CD4-positive, alpha-beta memory T cell (primary cell): ENCODE measurements around the gene WAPL. TPM values are rescaled to one million over a fixed set of nuclear protein-coding genes. Genes with fewer than 3 reads are reported as not detected.
A peak's percentile ranks its signal among the peaks of the same experiment; 100 is the strongest.

Experiments
- CTCF ChIA-PET: fragments of 350-600 bp; sonication (Branson Sonifier 250); formaldehyde crosslinking; loops from one replicate; lab custom pipeline; 2021; ENCODE audit warnings: inconsistent platforms; ENCODE audit not compliant: partially characterized antibody; lab: Charles Lee
- POLR2A ChIA-PET: fragments of 350-600 bp; sonication (Branson Sonifier 250); formaldehyde crosslinking; loops from one replicate; lab custom pipeline; 2021; ENCODE audit not compliant: partially characterized antibody; lab: Charles Lee
- DNase-seq, 5 donors: peaks; one replicate each; pipeline versions ENCODE4 v3.0.0 to v3.0.0-alpha.2; 2020 to 2022; ENCODE audit warnings: mixed read lengths in 1 of 5
- H3K27ac ChIP-seq: one replicate; pipeline ENCODE4 v1.7.0; 2013; ENCODE audit warnings: low read depth, low read length
- H3K27me3 ChIP-seq: 2 replicates; pipeline ENCODE4 v1.7.0; 2013; ENCODE audit warnings: mild to moderate bottlenecking, low read length, moderate library complexity; ENCODE audit not compliant: insufficient read depth
- H3K36me3 ChIP-seq: 2 replicates; pipeline ENCODE4 v1.7.0; 2013; ENCODE audit warnings: mild to moderate bottlenecking, low read length, moderate library complexity; ENCODE audit not compliant: insufficient read depth
- H3K4me1 ChIP-seq: 2 replicates; pipeline ENCODE4 v1.7.0; 2013; ENCODE audit warnings: mild to moderate bottlenecking, low read length, moderate library complexity; ENCODE audit not compliant: insufficient read depth
- H3K4me3 ChIP-seq, 2 donors: one replicate each; pipeline ENCODE4 v1.7.0; 2013; ENCODE audit warnings: low read length in 2 of 2, mild to moderate bottlenecking in 1 of 2
- H3K9me3 ChIP-seq, 2 donors: one replicate each; pipeline ENCODE4 v1.7.0; 2013; ENCODE audit warnings: low read length in 2 of 2, control low read depth in 1 of 2; ENCODE audit not compliant: control insufficient read depth in 1 of 2
- H3K27ac Mint-ChIP-seq, 7 donors: one replicate each; pipeline ENCODE4 v1.8.0; 2020 to 2021; ENCODE audit warnings: mixed read lengths in 7 of 7, mild to moderate bottlenecking in 6 of 7, inconsistent platforms in 3 of 7, moderate library complexity in 3 of 7
- H3K27me3 Mint-ChIP-seq, 2 donors: one replicate each; pipeline ENCODE4 v1.8.0; 2020 to 2021; ENCODE audit warnings: mixed read lengths in 2 of 2
- H3K36me3 Mint-ChIP-seq, 2 donors: one replicate each; pipeline ENCODE4 v1.8.0; 2020 to 2021; ENCODE audit warnings: mixed read lengths in 2 of 2, inconsistent platforms in 1 of 2, mild to moderate bottlenecking in 1 of 2
- H3K4me1 Mint-ChIP-seq, 4 donors: one replicate each; pipeline ENCODE4 v1.8.0; 2020 to 2021; ENCODE audit warnings: mixed read lengths in 4 of 4, mild to moderate bottlenecking in 1 of 4
- H3K4me3 Mint-ChIP-seq, 8 donors: one replicate each; pipeline ENCODE4 v1.8.0; 2020 to 2021; ENCODE audit warnings: mixed read lengths in 8 of 8, mild to moderate bottlenecking in 7 of 8, moderate library complexity in 6 of 8, inconsistent platforms in 3 of 8
- H3K9me3 Mint-ChIP-seq, 8 donors: one replicate each; pipeline ENCODE4 v1.8.0; 2020 to 2021; ENCODE audit warnings: mixed read lengths in 8 of 8, mild to moderate bottlenecking in 5 of 8, inconsistent platforms in 3 of 8, moderate library complexity in 1 of 8
- intact Hi-C: fragments of 100-400 bp; cut with micrococcal nuclease; formaldehyde crosslinking; loops from one replicate; pipeline ENCODE4 v1.15.1; 2023
- polyA plus RNA-seq, 2 donors: library from polyadenylated mRNA; unstranded; fragments of 300-500 nt; fragmentation: Illumina TruSeq; gene quantifications; one replicate each; pipeline ENCODE4 v1.2.3, GENCODE V29; 2021
- total RNA-seq, 2 experiments: library from RNA; stranded (reverse); gene quantifications; one replicate each; pipeline ENCODE4 v1.2.3, GENCODE V29; 2021

WAPL gene
- total and polyA plus RNA-seq, 4 experiments from 2014 or later, result 33.3 to 55.2 (median 48.4) TPM

DNA sequence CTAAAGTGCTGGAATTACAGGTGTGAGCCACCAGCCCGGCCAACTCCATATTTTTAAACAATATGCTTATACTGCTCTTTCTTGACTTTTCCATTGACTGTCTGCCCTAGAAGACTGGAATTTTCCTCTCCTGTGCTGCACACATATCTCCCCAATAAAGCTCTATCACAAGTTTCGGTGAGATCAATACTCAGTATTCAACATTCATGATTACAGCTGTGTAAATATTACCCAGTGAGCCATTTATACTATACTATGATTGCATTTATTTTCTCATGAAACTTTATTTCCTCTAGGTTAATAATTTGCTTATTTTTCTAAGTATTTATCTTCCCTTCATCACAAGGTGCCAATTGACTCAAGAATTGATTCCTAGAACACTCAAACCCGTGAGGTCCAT lies 106.5 kb downstream of the WAPL start:
- Mint-ChIP-seq H3K9me3 (no peaks in the 10 kb centered on the region), H3K27me3 (no peaks in the 10 kb centered on the region), H3K4me1 (peaks cover 35 to 60% (median 44%) of the 10 kb centered on the region in 4 donors), H3K4me3 (peak overlapping the region in 2 of 8 donors; percentile 45 to 49), H3K27ac (no peak overlapping the region), H3K36me3 (no peaks in the 10 kb centered on the region)
- CTCF ChIA-PET, result interaction anchor here (3.6 kb wide), 1 partner anchor 14 kb away, joined by 30 read pairs; no protein-coding TSS in a partner anchor
- Histone ChIP-seq H3K4me1 (peaks cover 51% of the 10 kb centered on the region), H3K4me3 (no peak overlapping the region), H3K27ac (no peak overlapping the region), H3K27me3 (no peaks in the 10 kb centered on the region), H3K9me3 (no peaks in the 10 kb centered on the region), H3K36me3 (no peaks in the 10 kb centered on the region)
- DNase-seq, result no peak
- intact Hi-C loops, result no loop called here
- POLR2A ChIA-PET, result interaction anchor here (6.6 kb wide), 1 partner anchor 14 kb away, joined by 134 read pairs; no protein-coding TSS in a partner anchor

DNA sequence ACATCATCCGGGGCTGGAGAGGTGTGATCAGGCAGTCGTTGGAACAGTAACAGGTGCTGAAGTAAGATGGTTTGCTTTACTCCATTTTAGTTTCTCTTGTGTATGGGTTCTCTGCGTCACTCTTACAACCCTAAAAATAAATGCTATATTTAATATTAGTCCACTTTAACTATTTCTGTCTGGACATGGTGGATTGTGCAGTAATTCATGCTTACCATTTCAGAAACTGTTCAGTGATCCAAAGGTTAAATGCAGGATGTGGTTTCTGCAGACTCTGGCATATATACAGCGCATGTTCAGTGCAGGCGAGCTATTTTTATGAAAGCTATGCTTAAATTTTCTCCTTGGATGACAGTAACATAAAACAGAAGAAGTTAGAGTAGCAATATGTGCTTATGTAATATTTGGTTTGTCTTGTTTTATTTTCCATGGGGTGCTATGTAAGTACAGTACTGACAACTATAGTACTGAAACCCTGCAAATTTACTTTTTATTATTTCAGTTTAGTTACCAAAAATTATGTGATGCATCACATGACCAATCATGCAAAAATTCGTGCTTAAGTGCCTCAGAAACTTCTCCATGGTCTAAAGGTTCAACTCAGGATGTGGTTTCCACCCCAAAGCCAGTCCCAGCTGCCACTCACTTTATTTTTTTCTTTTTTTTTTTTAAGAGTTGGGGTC lies 108.4 kb downstream of the WAPL start:
- H3K4me3 Mint-ChIP-seq, result peak overlapping the region; percentile 64 to 84 (median 68)
- intact Hi-C loops, result no loop called here
- H3K4me1 Mint-ChIP-seq, result peaks cover 35 to 59% (median 43%) of the 10 kb centered on the region in 4 donors
- no peaks in the 10 kb centered on the region for H3K36me3 ChIP-seq
- H3K9me3 ChIP-seq, result no peaks in the 10 kb centered on the region
- H3K27me3 ChIP-seq, result no peaks in the 10 kb centered on the region
- ChIA-PET CTCF (interaction anchor here (1.2 to 3.6 kb wide), 2 partner anchors 12 to 172 kb away, joined by 3 to 30 read pairs; no protein-coding TSS in a partner anchor), POLR2A (interaction anchor here (0.9 to 6.6 kb wide), 3 partner anchors 12 to 108 kb away, joined by 3 to 134 read pairs (median 4); no protein-coding TSS in a partner anchor)
- H3K9me3 Mint-ChIP-seq, result no peaks in the 10 kb centered on the region
- H3K27ac Mint-ChIP-seq, result peak overlapping the region; percentile 47 to 81 (median 75)
- H3K27ac ChIP-seq, result peak overlapping the region; percentile 36
- peak in 4 of 5 donors; percentile 43 to 54 (median 50) for DNase-seq
- H3K27me3 Mint-ChIP-seq, result no peaks in the 10 kb centered on the region
- no peaks in the 10 kb centered on the region for H3K36me3 Mint-ChIP-seq
- H3K4me3 ChIP-seq, result peak overlapping the region in 1 of 2 donors; percentile 20
- peaks cover 46% of the 10 kb centered on the region for H3K4me1 ChIP-seq

- Histone ChIP-seq H3K36me3 (no peaks in the 10 kb centered on the region), H3K9me3 (no peaks in the 10 kb centered on the region), H3K27me3 (no peaks in the 10 kb centered on the region), H3K4me1 (peaks cover 46% of the 10 kb centered on the region), H3K4me3 (peak overlapping the region in 1 of 2 donors; percentile 6), H3K27ac (peak overlapping the region; percentile 42)
- H3K27me3 Mint-ChIP-seq, result no peaks in the 10 kb centered on the region
- peak overlapping the region; percentile 74 to 94 (median 89) for H3K27ac Mint-ChIP-seq
- intact Hi-C loops, result loop anchor here (1.0 kb wide), 2 partner anchors 12 to 109 kb away; partner anchors contain the start of gene WAPL
- ChIA-PET POLR2A (interaction anchor here (6.6 kb wide), 1 partner anchor 10 kb away, joined by 134 read pairs; no protein-coding TSS in a partner anchor), CTCF (interaction anchor here (0.9 to 2.6 kb wide), 6 partner anchors 8 to 175 kb away, joined by 3 to 51 read pairs (median 5); no protein-coding TSS in a partner anchor)
- no peaks in the 10 kb centered on the region for H3K36me3 Mint-ChIP-seq
- peak overlapping the region; percentile 58 to 84 (median 78) for H3K4me3 Mint-ChIP-seq
- no peak for DNase-seq
- peaks cover 34 to 59% (median 43%) of the 10 kb centered on the region in 4 donors for H3K4me1 Mint-ChIP-seq
- no peaks in the 10 kb centered on the region for H3K9me3 Mint-ChIP-seq
Measured at GRCh38 chr10:86411852-86412560, 109.6 kb downstream of the WAPL start.

DNA sequence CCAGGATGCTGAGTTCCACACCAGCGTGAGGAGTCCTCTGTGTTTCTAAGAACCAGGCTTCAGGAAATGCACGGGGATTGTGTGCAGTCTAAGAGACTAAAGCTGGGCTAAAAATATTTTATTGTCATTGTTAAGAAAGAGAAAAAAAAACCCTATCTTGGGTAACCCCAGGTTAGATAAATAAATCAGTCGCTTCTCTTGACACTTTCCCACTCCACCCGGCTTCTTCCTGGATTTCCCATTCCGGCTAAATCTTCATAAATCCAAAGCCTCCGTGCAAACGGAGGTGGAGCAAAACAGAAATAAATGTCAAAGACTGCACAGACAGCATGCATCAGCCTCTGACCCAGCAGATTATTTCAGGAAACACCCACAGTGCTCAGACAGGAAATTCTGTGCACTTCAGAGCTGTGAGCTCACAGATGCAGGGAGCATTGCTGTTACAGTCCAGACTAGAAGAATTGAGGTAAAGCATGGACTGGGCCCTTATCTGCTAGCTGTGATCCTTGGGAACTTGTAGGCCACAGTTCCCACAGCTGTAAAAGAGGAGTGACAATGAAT lies 110.2 kb downstream of the WAPL start:
- peak overlapping the region; percentile 54 to 84 (median 78) for H3K4me3 Mint-ChIP-seq
- intact Hi-C loops, result loop anchor here (1.0 kb wide), 2 partner anchors 11 to 110 kb away; partner anchors contain the start of gene WAPL
- no peaks in the 10 kb centered on the region for H3K27me3 ChIP-seq
- no peaks in the 10 kb centered on the region for H3K36me3 Mint-ChIP-seq
- H3K9me3 ChIP-seq, result no peaks in the 10 kb centered on the region
- CTCF ChIA-PET, result interaction anchor here (0.8 to 2.6 kb wide), 7 partner anchors 9 to 176 kb away, joined by 3 to 51 read pairs (median 5); no protein-coding TSS in a partner anchor
- no peaks in the 10 kb centered on the region for H3K9me3 Mint-ChIP-seq
- H3K4me1 ChIP-seq, result peaks cover 46% of the 10 kb centered on the region
- H3K4me3 ChIP-seq, result no peak overlapping the region
- peak overlapping the region; percentile 74 to 94 (median 89) for H3K27ac Mint-ChIP-seq
- POLR2A ChIA-PET, result interaction anchor here (0.6 to 6.6 kb wide), 2 partner anchors 10 to 49 kb away, joined by 3 to 134 read pairs; no protein-coding TSS in a partner anchor
- H3K27ac ChIP-seq, result peak overlapping the region; percentile 42
- H3K4me1 Mint-ChIP-seq, result peaks cover 34 to 59% (median 43%) of the 10 kb centered on the region in 4 donors
- H3K27me3 Mint-ChIP-seq, result no peaks in the 10 kb centered on the region
- H3K36me3 ChIP-seq, result no peaks in the 10 kb centered on the region
- DNase-seq, result peak in 2 of 5 donors; percentile 26 to 45

DNA sequence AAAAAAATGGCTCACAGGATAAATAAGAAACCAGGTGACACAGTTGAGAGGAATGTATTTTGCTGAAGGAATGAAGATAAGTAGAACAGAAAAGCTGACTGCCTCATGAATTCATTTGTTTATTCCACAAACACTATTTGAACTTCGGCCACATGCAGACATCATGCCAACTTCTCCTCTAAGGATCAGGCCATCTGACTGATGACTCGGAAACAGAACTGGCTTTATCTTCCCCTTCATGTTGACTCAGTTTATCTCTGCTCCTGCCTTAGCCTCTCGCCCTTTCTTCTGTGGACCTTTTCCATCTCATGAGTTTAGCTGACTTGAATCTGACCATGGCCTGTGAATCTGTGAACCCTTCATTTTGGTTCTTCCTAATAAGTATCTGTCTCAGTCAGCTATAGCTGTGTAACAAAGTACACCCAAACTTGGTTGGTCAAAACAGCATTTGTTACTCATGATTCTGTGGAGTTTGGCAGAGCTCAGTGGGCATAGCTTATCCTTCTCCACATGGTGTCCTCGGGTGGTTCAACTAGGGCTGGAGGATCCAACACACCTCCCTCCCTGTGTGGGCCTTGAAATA lies 111.0 kb downstream of the WAPL start:
- no peaks in the 10 kb centered on the region for H3K9me3 Mint-ChIP-seq
- Histone ChIP-seq H3K9me3 (no peaks in the 10 kb centered on the region), H3K27me3 (no peaks in the 10 kb centered on the region), H3K4me1 (peaks cover 46% of the 10 kb centered on the region), H3K4me3 (no peak overlapping the region), H3K36me3 (no peaks in the 10 kb centered on the region), H3K27ac (peak overlapping the region; percentile 42)
- ChIA-PET POLR2A (interaction anchor here (6.6 kb wide), 1 partner anchor 9 kb away, joined by 134 read pairs; no protein-coding TSS in a partner anchor), CTCF (interaction anchor here (0.8 to 2.6 kb wide), 7 partner anchors 9 to 176 kb away, joined by 3 to 51 read pairs (median 5); no protein-coding TSS in a partner anchor)
- no peak for DNase-seq
- H3K4me3 Mint-ChIP-seq, result peak overlapping the region; percentile 54 to 84 (median 78)
- H3K27ac Mint-ChIP-seq, result peak overlapping the region; percentile 74 to 94 (median 89)
- H3K4me1 Mint-ChIP-seq, result peaks cover 33 to 53% (median 40%) of the 10 kb centered on the region in 4 donors
- no peaks in the 10 kb centered on the region for H3K27me3 Mint-ChIP-seq
- intact Hi-C loops, result loop anchor here (1.0 kb wide), 2 partner anchors 10 to 111 kb away; partner anchors contain the start of gene WAPL
- H3K36me3 Mint-ChIP-seq, result no peaks in the 10 kb centered on the region

DNA sequence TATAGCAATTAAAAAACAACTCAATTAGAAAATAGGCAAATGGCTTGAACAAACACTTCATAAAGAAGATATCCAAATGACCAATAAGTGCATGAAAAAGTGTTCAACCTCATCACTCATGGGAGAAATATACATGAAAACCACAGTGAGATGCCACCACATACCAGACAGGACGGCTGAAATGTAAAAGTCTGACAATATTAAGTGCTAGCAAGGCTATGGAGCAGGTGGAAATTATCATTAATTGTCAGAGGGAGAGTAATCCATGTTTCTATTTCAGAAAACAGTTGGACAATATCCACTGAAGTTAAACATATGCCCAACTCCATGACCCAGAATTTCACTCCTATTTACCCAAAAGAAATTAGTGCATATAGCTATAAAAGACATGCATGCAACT lies 112.4 kb downstream of the WAPL start:
- POLR2A ChIA-PET, result interaction anchor here (6.6 kb wide), 1 partner anchor 8 kb away, joined by 134 read pairs; no protein-coding TSS in a partner anchor
- Mint-ChIP-seq H3K4me1 (peaks cover 29 to 43% (median 36%) of the 10 kb centered on the region in 4 donors), H3K4me3 (no peak overlapping the region), H3K27ac (no peak overlapping the region), H3K9me3 (no peaks in the 10 kb centered on the region), H3K36me3 (no peaks in the 10 kb centered on the region), H3K27me3 (no peaks in the 10 kb centered on the region)
- no peaks in the 10 kb centered on the region for H3K36me3 ChIP-seq
- H3K4me3 ChIP-seq, result no peak overlapping the region
- H3K9me3 ChIP-seq, result no peaks in the 10 kb centered on the region
- CTCF ChIA-PET, result interaction anchor here (1.3 to 1.7 kb wide), 2 partner anchors 9 to 19 kb away, joined by 3 to 8 read pairs; no protein-coding TSS in a partner anchor
- H3K4me1 ChIP-seq, result peaks cover 40% of the 10 kb centered on the region
- DNase-seq, result no peak
- intact Hi-C loops, result loop anchor here (10.0 kb wide), 1 partner anchor 686 kb away; the partner anchor contains the start of genes GLUD1 and SHLD2
- H3K27ac ChIP-seq, result no peak overlapping the region
- H3K27me3 ChIP-seq, result no peaks in the 10 kb centered on the region
